Measurements from ENCODE around the gene PIGU.

PIGU gene

DNA sequence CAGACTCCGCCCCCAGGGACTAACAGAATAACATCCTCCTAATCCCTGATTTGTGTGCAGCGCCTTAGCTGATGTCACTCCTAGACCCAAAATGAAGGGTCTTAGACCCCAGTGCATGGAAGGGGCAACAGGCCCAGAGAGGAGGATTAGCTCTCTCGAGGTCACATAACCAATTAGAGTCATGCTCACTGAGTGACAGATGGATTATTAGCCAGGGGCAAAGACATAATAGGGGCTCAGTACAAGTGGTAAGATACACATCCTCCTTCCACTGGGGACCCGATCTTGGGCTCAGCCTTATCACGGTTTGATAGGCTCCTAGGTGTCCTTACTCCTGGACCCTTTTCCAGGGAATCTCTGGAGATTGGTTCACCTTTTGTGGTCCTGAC, 28.1 kb upstream of the PIGU start:
- no peak overlapping the region for H3K27ac ChIP-seq (ENCODE audit: low read depth, low read length)
- no peaks in the 10 kb centered on the region for H3K79me2 ChIP-seq (ENCODE audit: control insufficient read depth, insufficient read depth, low read length)
- no peak overlapping the region for H2BK5ac ChIP-seq (ENCODE audit: low read length)
- WGBS (ENCODE audit: extremely low coverage, insufficient coverage, low lambda C conversion rate) = no CpG with 5 or more reads among the region's 5 CpGs
- peak overlapping the region; percentile 83 for H3K56ac ChIP-seq (ENCODE audit: low read length)
- peak overlapping the region; percentile 87 for H3K4me2 ChIP-seq (ENCODE audit: low read length)
- no peak overlapping the region for H3K4me3 ChIP-seq (ENCODE audit: low read length)
- no peak overlapping the region for H3K18ac ChIP-seq (ENCODE audit: low read length)
- no peak overlapping the region for H4K8ac ChIP-seq (ENCODE audit: low read depth, low read length)
- no peaks in the 10 kb centered on the region for H3K4me1 ChIP-seq (ENCODE audit: control insufficient read depth, low read depth, low read length)
- H3K23ac ChIP-seq (ENCODE audit: low read length) = no peak overlapping the region
- H2BK120ac ChIP-seq (ENCODE audit: low read depth, low read length) = no peak overlapping the region
- H3K4ac ChIP-seq (ENCODE audit: low read depth, low read length) = no peak overlapping the region
- H3K36me3 ChIP-seq (ENCODE audit: control insufficient read depth, insufficient read depth, low read length) = no peaks in the 10 kb centered on the region
- no peaks in the 10 kb centered on the region for H3K27me3 ChIP-seq (ENCODE audit: insufficient read depth, low read length, poor library complexity)
- no peaks in the 10 kb centered on the region for H3K79me1 ChIP-seq (ENCODE audit: low read length)
- H2BK15ac ChIP-seq (replicated peaks; ENCODE audit: low read depth) = no peak overlapping the region
- no peak overlapping the region for H2AK5ac ChIP-seq (ENCODE audit: low read length)
- no peak overlapping the region for H4K5ac ChIP-seq (ENCODE audit: low read length)
- no peak for DNase-seq
- H3K9ac ChIP-seq (ENCODE audit: low read length) = peak overlapping the region; percentile 78

DNA sequence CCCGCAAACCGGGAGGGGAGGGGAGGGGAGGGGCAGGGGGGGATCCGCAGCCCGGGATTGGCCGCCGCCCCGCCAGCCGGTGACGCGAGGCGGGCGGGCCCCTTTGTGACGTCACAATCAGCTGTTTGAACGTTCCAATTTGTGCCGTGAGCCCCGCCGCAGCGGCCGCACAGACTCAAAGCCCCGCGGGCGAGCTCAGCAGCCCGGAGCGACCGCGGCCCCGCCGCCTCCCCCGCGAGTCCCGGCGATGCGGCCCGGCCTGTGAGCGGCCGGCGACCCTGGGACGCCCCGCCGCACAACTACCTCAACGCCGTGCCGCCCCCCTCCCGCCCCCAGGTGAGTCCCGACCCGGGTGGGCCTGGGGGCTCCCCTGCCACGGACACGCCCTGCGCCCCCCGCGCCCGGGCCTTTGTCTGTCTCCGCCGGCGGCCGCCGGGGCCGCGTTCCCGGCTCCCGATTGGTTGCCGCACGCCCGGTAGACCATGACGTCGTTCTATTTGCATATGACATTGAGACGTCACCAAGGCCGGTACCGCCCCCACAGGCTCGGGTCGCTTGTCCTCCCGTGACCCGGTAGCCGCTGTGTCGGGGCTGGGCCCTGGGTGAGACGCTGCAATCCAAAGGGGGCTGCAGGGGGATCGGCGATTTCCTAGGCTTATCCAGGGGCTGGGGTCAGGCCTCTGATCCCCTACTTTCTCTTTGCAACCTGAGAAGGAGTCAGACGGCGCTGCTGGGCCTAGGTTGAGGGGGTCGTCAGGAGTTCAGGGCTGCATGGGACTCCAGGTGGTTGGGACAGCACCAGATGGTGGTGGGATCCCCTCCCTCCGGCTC, 27.5 kb upstream of the PIGU start, which contains the start of gene TP53INP2:
TP53INP2 (plus strand) TSS at position 168 of the 831 bp plus-strand sequence. CDS start 4,396 bp downstream, outside the sequence.
- peak within 1 kb of the TSS; percentile 80 for H3K4me3 ChIP-seq (ENCODE audit: low read length)
- H3K79me2 ChIP-seq (ENCODE audit: control insufficient read depth, insufficient read depth, low read length) = no peaks in the 10 kb centered on the region
- DNase-seq = peak; percentile 95
- no peak within 1 kb of the TSS for H4K5ac ChIP-seq (ENCODE audit: low read length)
- no peaks in the 10 kb centered on the region for H3K79me1 ChIP-seq (ENCODE audit: low read length)
- H3K36me3 ChIP-seq (ENCODE audit: control insufficient read depth, insufficient read depth, low read length) = no peaks in the 10 kb centered on the region
- no peaks in the 10 kb centered on the region for H3K4me1 ChIP-seq (ENCODE audit: control insufficient read depth, low read depth, low read length)
- no peak within 1 kb of the TSS for H2BK5ac ChIP-seq (ENCODE audit: low read length)
- peak within 1 kb of the TSS; percentile 83 for H4K8ac ChIP-seq (ENCODE audit: low read depth, low read length)
- H3K9ac ChIP-seq (ENCODE audit: low read length) = peak within 1 kb of the TSS; percentile 92
- H2AK5ac ChIP-seq (ENCODE audit: low read length) = no peak within 1 kb of the TSS
- peak within 1 kb of the TSS; percentile 100 for H3K4me2 ChIP-seq (ENCODE audit: low read length)
- no peak within 1 kb of the TSS for H3K23ac ChIP-seq (ENCODE audit: low read length)
- peak within 1 kb of the TSS; percentile 88 for H3K27ac ChIP-seq (ENCODE audit: low read depth, low read length)
- H3K27me3 ChIP-seq (ENCODE audit: insufficient read depth, low read length, poor library complexity) = no peaks in the 10 kb centered on the region
- H2BK120ac ChIP-seq (ENCODE audit: low read depth, low read length) = peak within 1 kb of the TSS; percentile 92
- H3K56ac ChIP-seq (ENCODE audit: low read length) = peak within 1 kb of the TSS; percentile 96
- peak within 1 kb of the TSS; percentile 97 for H3K18ac ChIP-seq (ENCODE audit: low read length)
- WGBS (ENCODE audit: extremely low coverage, insufficient coverage, low lambda C conversion rate) = no CpG with 5 or more reads among the region's 82 CpGs
- no peak within 1 kb of the TSS for H2BK15ac ChIP-seq (replicated peaks; ENCODE audit: low read depth)
- peak within 1 kb of the TSS; percentile 92 for H3K4ac ChIP-seq (ENCODE audit: low read depth, low read length)

DNA sequence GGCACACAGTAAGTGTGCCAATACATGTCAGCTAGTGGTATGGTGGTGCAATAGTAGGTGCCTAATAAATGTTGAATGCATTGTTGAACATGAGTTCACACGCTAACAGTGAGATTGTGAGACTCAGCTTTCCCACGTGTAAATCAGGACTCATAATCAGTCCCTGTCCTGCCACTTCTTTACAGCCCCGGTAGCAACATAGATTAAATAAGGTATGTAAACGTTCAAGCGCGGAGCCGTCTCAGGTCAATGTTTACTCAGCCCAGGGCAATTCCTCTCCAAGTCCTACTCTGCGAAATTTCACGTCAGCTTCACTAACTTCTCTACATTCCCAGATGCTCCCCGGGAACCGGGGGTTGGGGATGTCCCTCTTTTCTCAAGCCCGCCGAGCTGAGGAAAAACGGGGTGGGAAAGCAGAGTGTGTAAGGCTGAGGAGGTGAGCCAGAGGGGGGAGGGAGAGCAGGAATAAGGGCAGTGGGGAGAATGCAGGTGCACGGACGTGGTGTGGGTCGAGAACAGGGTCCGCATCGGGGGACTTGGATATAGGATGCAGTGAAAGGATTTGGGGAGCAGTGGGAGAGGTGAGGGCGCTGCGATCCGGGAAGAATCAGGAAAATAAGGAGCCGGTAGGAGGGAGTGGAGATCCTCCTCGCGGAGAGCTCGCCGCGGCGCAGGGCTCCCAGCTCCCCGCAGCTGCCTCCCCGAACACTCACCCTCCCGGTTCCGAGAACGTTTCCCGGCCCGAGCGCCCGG, 26.7 kb upstream of the PIGU start:
- H2BK5ac ChIP-seq (ENCODE audit: low read length) = no peak overlapping the region
- H2BK15ac ChIP-seq (replicated peaks; ENCODE audit: low read depth) = no peak overlapping the region
- H3K4me2 ChIP-seq (ENCODE audit: low read length) = peak overlapping the region; percentile 100
- no peak overlapping the region for H2BK120ac ChIP-seq (ENCODE audit: low read depth, low read length)
- H3K9ac ChIP-seq (ENCODE audit: low read length) = peak overlapping the region; percentile 92
- H4K5ac ChIP-seq (ENCODE audit: low read length) = no peak overlapping the region
- no peak overlapping the region for H3K4ac ChIP-seq (ENCODE audit: low read depth, low read length)
- H3K36me3 ChIP-seq (ENCODE audit: control insufficient read depth, insufficient read depth, low read length) = no peaks in the 10 kb centered on the region
- peak; percentile 55 for DNase-seq
- peak overlapping the region; percentile 80 for H3K4me3 ChIP-seq (ENCODE audit: low read length)
- H3K27me3 ChIP-seq (ENCODE audit: insufficient read depth, low read length, poor library complexity) = no peaks in the 10 kb centered on the region
- H3K56ac ChIP-seq (ENCODE audit: low read length) = peak overlapping the region; percentile 96
- H3K27ac ChIP-seq (ENCODE audit: low read depth, low read length) = no peak overlapping the region
- peak overlapping the region; percentile 20 for H3K18ac ChIP-seq (ENCODE audit: low read length)
- H2AK5ac ChIP-seq (ENCODE audit: low read length) = no peak overlapping the region
- WGBS (ENCODE audit: extremely low coverage, insufficient coverage, low lambda C conversion rate) = no CpG with 5 or more reads among the region's 38 CpGs
- no peaks in the 10 kb centered on the region for H3K4me1 ChIP-seq (ENCODE audit: control insufficient read depth, low read depth, low read length)
- H3K79me1 ChIP-seq (ENCODE audit: low read length) = no peaks in the 10 kb centered on the region
- H4K8ac ChIP-seq (ENCODE audit: low read depth, low read length) = no peak overlapping the region
- H3K23ac ChIP-seq (ENCODE audit: low read length) = no peak overlapping the region
- no peaks in the 10 kb centered on the region for H3K79me2 ChIP-seq (ENCODE audit: control insufficient read depth, insufficient read depth, low read length)

DNA sequence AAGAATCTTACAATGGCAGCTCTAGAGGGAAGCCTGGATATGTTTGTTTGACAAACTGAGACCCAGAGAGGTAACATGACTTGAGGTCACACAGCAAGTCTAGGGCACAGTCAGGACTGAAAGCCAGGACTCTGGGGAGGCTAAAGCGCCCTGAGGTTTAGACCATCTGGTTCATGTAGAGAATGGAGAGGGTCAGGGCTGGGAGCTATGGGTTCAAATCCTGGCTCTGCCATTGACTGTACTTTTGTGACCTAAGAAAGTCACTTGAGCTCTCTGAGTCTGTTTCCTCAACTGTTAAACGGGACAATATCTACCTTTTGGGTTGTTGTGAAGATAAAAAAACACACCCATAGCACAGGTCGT, 26.1 kb upstream of the PIGU start:
- H3K79me1 ChIP-seq (ENCODE audit: low read length) = no peaks in the 10 kb centered on the region
- no peak overlapping the region for H3K18ac ChIP-seq (ENCODE audit: low read length)
- no peak overlapping the region for H3K27ac ChIP-seq (ENCODE audit: low read depth, low read length)
- H2BK120ac ChIP-seq (ENCODE audit: low read depth, low read length) = no peak overlapping the region
- H3K79me2 ChIP-seq (ENCODE audit: control insufficient read depth, insufficient read depth, low read length) = no peaks in the 10 kb centered on the region
- H3K56ac ChIP-seq (ENCODE audit: low read length) = no peak overlapping the region
- no peak overlapping the region for H4K8ac ChIP-seq (ENCODE audit: low read depth, low read length)
- H2AK5ac ChIP-seq (ENCODE audit: low read length) = no peak overlapping the region
- H3K27me3 ChIP-seq (ENCODE audit: insufficient read depth, low read length, poor library complexity) = no peaks in the 10 kb centered on the region
- no peak overlapping the region for H2BK15ac ChIP-seq (replicated peaks; ENCODE audit: low read depth)
- DNase-seq = no peak
- peak overlapping the region; percentile 80 for H3K23ac ChIP-seq (ENCODE audit: low read length)
- H3K9ac ChIP-seq (ENCODE audit: low read length) = peak overlapping the region; percentile 92
- H3K4me3 ChIP-seq (ENCODE audit: low read length) = no peak overlapping the region
- H2BK5ac ChIP-seq (ENCODE audit: low read length) = no peak overlapping the region
- H3K4me2 ChIP-seq (ENCODE audit: low read length) = no peak overlapping the region
- H3K4me1 ChIP-seq (ENCODE audit: control insufficient read depth, low read depth, low read length) = no peaks in the 10 kb centered on the region
- no CpG with 5 or more reads among the region's 3 CpGs for WGBS (ENCODE audit: extremely low coverage, insufficient coverage, low lambda C conversion rate)
- no peaks in the 10 kb centered on the region for H3K36me3 ChIP-seq (ENCODE audit: control insufficient read depth, insufficient read depth, low read length)
- H4K5ac ChIP-seq (ENCODE audit: low read length) = no peak overlapping the region
- no peak overlapping the region for H3K4ac ChIP-seq (ENCODE audit: low read depth, low read length)

DNA sequence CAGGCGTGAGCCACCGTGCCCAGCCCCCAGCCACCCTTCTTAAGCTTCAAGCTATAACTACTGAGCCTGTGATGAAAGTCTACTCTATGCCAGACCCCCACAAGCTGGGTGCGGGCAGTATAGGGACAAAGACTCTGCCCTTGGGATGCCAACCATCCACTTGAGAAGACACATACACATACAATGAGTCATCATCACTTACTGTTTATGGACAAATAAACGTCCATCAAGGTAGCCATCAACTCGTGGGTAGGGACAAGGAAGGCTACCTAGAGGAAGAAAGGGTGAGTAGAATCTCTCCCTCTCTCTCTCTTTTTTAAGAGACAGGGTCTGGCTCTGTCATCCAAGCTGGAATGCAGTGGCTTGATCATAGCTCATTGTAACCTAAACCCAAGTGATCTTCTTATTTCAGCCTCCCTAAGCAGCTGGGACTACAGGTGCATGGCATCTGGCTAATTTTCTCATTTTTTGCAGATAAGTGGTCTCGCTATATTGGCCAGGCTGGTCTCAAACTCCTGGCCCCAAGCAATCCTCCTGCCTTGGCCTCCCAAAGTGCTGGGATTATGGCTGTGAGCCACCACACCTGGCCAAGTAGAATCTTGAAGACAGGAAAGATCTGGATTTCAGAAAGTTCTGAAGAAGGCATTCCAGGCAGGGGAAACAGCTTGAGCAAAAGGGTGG, 24.7 kb upstream of the PIGU start:
- Histone ChIP-seq H2BK15ac (replicated peaks; ENCODE audit: low read depth) (no peak overlapping the region), H2AK5ac (ENCODE audit: low read length) (no peak overlapping the region), H3K23ac (ENCODE audit: low read length) (no peak overlapping the region), H3K4ac (ENCODE audit: low read depth, low read length) (no peak overlapping the region), H2BK120ac (ENCODE audit: low read depth, low read length) (no peak overlapping the region), H4K5ac (ENCODE audit: low read length) (no peak overlapping the region), H3K9ac (ENCODE audit: low read length) (no peak overlapping the region), H3K79me2 (ENCODE audit: control insufficient read depth, insufficient read depth, low read length) (no peaks in the 10 kb centered on the region), H3K79me1 (ENCODE audit: low read length) (no peaks in the 10 kb centered on the region), H2BK5ac (ENCODE audit: low read length) (no peak overlapping the region), H3K4me3 (ENCODE audit: low read length) (no peak overlapping the region), H3K27me3 (ENCODE audit: insufficient read depth, low read length, poor library complexity) (no peaks in the 10 kb centered on the region), H4K8ac (ENCODE audit: low read depth, low read length) (no peak overlapping the region), H3K4me1 (ENCODE audit: control insufficient read depth, low read depth, low read length) (no peaks in the 10 kb centered on the region), H3K36me3 (ENCODE audit: control insufficient read depth, insufficient read depth, low read length) (no peaks in the 10 kb centered on the region), H3K4me2 (ENCODE audit: low read length) (no peak overlapping the region), H3K18ac (ENCODE audit: low read length) (no peak overlapping the region), H3K56ac (ENCODE audit: low read length) (no peak overlapping the region), H3K27ac (ENCODE audit: low read depth, low read length) (no peak overlapping the region)
- DNase-seq = no peak
- no CpG with 5 or more reads among the region's 6 CpGs for WGBS (ENCODE audit: extremely low coverage, insufficient coverage, low lambda C conversion rate)

Data from mesendoderm (in vitro differentiated cells).